Endothelial cell of umbilical vein (primary cell): ENCODE data around the gene OPCML. TPM values are rescaled to one million over a fixed set of nuclear protein-coding genes. Genes with fewer than 3 reads are reported as not detected.

ENCODE experiments used
- BruUV-seq: library from RNA; stranded (reverse); fragments of 400-500 nt; replicated peaks from 2 replicates; lab custom pipeline; 2021; lab: Mats Ljungman, UMichigan
- CTCF ChIA-PET: fragments of 300-600, 350-600 bp; sonication (Branson Sonifier 250); formaldehyde crosslinking; loops from one replicate; lab custom pipeline; 2021; ENCODE audit warnings: antibody characterized with exemption, inconsistent platforms; lab: Charles Lee
- POLR2A ChIA-PET: fragments of 300-600, 350-600 bp; sonication (Branson Sonifier 250); formaldehyde crosslinking; loops from one replicate; lab custom pipeline; 2021; ENCODE audit warnings: antibody characterized with exemption, inconsistent platforms; lab: Charles Lee
- DNase-seq: peaks from one replicate; pipeline ENCODE4 v3.0.0-alpha.2; 2011; ENCODE audit warnings: low read depth, low spot score
- FAIRE-seq: peaks from 2 replicates; lab custom pipeline; 2011; peaks lifted over from hg19 to GRCh38; lab: Jason Lieb, UNC
- H2AFZ ChIP-seq: 2 replicates; pipeline ENCODE4 v1.6.0; 2012; ENCODE audit warnings: low read depth, low read length, control low read depth, inconsistent platforms
- H3K27ac ChIP-seq: 2 replicates; pipeline ENCODE4 v1.5.1; 2011; ENCODE audit warnings: low read depth, mild to moderate bottlenecking, control low read depth, low read length, moderate library complexity; ENCODE audit not compliant: insufficient read depth
- H3K27me3 ChIP-seq, 2 experiments: 2 replicates each; pipeline versions ENCODE4 v1.6.0 to v1.6.1; 2011; ENCODE audit warnings: low read length in 2 of 2, mixed read lengths in 1 of 2; ENCODE audit not compliant: control insufficient read depth in 2 of 2, insufficient read depth in 2 of 2
- H3K36me3 ChIP-seq, 2 experiments: 2 replicates in 1 of 2; 3 replicates in 1 of 2; pipeline ENCODE4 v1.5.1; 2011; ENCODE audit warnings: low read length in 2 of 2, mild to moderate bottlenecking in 1 of 2, moderate library complexity in 1 of 2; ENCODE audit not compliant: control insufficient read depth in 2 of 2, insufficient read depth in 2 of 2; ENCODE audit errors: extremely low read depth in 1 of 2
- H3K4me1 ChIP-seq: 3 replicates; pipeline ENCODE4 v1.5.1; 2011; ENCODE audit warnings: mild to moderate bottlenecking, low read length; ENCODE audit not compliant: control insufficient read depth, insufficient read depth; ENCODE audit errors: extremely low read depth
- H3K4me2 ChIP-seq: 2 replicates; pipeline ENCODE4 v1.6.1; 2011; ENCODE audit warnings: low read length, control low read depth, mixed read lengths; ENCODE audit not compliant: insufficient read depth
- H3K4me3 ChIP-seq, 3 experiments: fragments of 200-600 bp in 1 of 3; sonication (generic), shearing (Covaris generic) in 1 of 3; replicated peaks in 1 of 3; 2 replicates each; pipeline ENCODE4 v1.5.1; 2011 to 2016; ENCODE audit warnings: control low read depth in 3 of 3, low read length in 3 of 3, mild to moderate bottlenecking in 2 of 3, inconsistent platforms in 1 of 3, low read depth in 1 of 3, moderate library complexity in 1 of 3; ENCODE audit not compliant: insufficient read depth in 1 of 3
- H3K79me2 ChIP-seq: 2 replicates; pipeline ENCODE4 v1.6.0; 2012; ENCODE audit warnings: low read length, inconsistent platforms; ENCODE audit not compliant: control insufficient read depth, insufficient read depth
- H3K9ac ChIP-seq: replicated peaks from 2 replicates; pipeline ENCODE3; 2011; ENCODE audit warnings: low read length, control low read depth; ENCODE audit not compliant: insufficient read depth; ENCODE audit errors: extremely low read depth
- H3K9me1 ChIP-seq: replicated peaks from 3 replicates; pipeline ENCODE4 v1.6.0; 2011; ENCODE audit warnings: mild to moderate bottlenecking, low read length; ENCODE audit not compliant: control insufficient read depth, insufficient read depth; ENCODE audit errors: extremely low read depth
- H3K9me3 ChIP-seq: replicated peaks from 2 replicates; pipeline ENCODE4 v1.5.1; 2012; ENCODE audit warnings: low read length, inconsistent platforms; ENCODE audit not compliant: control insufficient read depth, insufficient read depth
- H4K20me1 ChIP-seq: replicated peaks from 2 replicates; pipeline ENCODE3; 2011; ENCODE audit warnings: mild to moderate bottlenecking, low read length; ENCODE audit not compliant: control insufficient read depth, insufficient read depth; ENCODE audit errors: extremely low read depth
- EZH2 ChIP-seq: IDR thresholded peaks from 2 replicates; pipeline ENCODE4 v1.6.1; 2012; ENCODE audit warnings: borderline replicate concordance, low read depth, mild to moderate bottlenecking, moderate library complexity, low read length, inconsistent platforms; ENCODE audit not compliant: severe bottlenecking
- FOS ChIP-seq: IDR thresholded peaks from 2 replicates; pipeline ENCODE4 v1.6.1; 2011; ENCODE audit warnings: mild to moderate bottlenecking, low read length, moderate library complexity, borderline replicate concordance; ENCODE audit not compliant: insufficient read depth
- GATA2 ChIP-seq: IDR thresholded peaks from 2 replicates; pipeline ENCODE4 v1.7.0; 2011; ENCODE audit warnings: low read depth, mild to moderate bottlenecking, moderate library complexity, mixed read lengths, low read length; ENCODE audit not compliant: insufficient read length, insufficient read depth
- JUN ChIP-seq: IDR thresholded peaks from 2 replicates; pipeline ENCODE4 v1.6.1; 2011; ENCODE audit warnings: borderline replicate concordance, low read depth; ENCODE audit not compliant: insufficient read length, insufficient read depth
- MAX ChIP-seq: IDR thresholded peaks from 2 replicates; pipeline ENCODE4 v1.6.1; 2011; ENCODE audit not compliant: insufficient read depth, insufficient read length
- MYC ChIP-seq: IDR thresholded peaks from one replicate; pipeline ENCODE4 v1.6.1; 2011; ENCODE audit warnings: mild to moderate bottlenecking, low read depth, low read length
- POLR2A ChIP-seq: IDR thresholded peaks from 2 replicates; pipeline ENCODE4 v1.6.1; 2012; ENCODE audit warnings: low read depth, mild to moderate bottlenecking, control low read depth, low read length
- POLR2AphosphoS5 ChIP-seq: IDR thresholded peaks from 2 replicates; pipeline ENCODE4 v1.6.1; 2012; ENCODE audit warnings: low read depth, mild to moderate bottlenecking, control low read depth, low read length, moderate library complexity; ENCODE audit not compliant: insufficient read depth
- dilution Hi-C: fragments of 300-500 bp; cut with MboI; formaldehyde crosslinking; loops from one replicate; pipeline ENCODE4 v1.15.0; 2019; ENCODE audit warnings: low sequenced_read_pairs; ENCODE audit not compliant: extremely low pct_ligation_motif_present
- intact Hi-C: fragments of 100-400 bp; cut with micrococcal nuclease; formaldehyde crosslinking; loops from one replicate; pipeline ENCODE4 v1.10.0; 2022
- polyA plus RNA-seq, 4 experiments: library from polyadenylated mRNA; depleted of rRNA in 3 of 4; stranded (reverse) in 3 of 4; unstranded in 1 of 4; fragments of >200 nt; gene quantifications; 2 replicates each; pipeline versions ENCODE4 v1.2.1 to v1.2.3, GENCODE V29; 2011 to 2012; ENCODE audit warnings: missing spikeins in 1 of 4
- total RNA-seq: library from RNA; stranded (reverse); gene quantifications from 2 replicates; pipeline ENCODE4 v1.2.3, GENCODE V29; 2021
- TF ChIP-seq, protein P1 (sequence below), 2 donors: IDR thresholded peaks; 1 replicate in 1 of 2; 2 replicates in 1 of 2; pipeline ENCODE4 v1.5.1; 2011; ENCODE audit warnings: low read length in 2 of 2, mild to moderate bottlenecking in 2 of 2, moderate library complexity in 2 of 2, control low read depth in 1 of 2, inconsistent platforms in 1 of 2, low read depth in 1 of 2; ENCODE audit not compliant: insufficient read depth in 1 of 2; ENCODE audit errors: extremely low read depth in 1 of 2

Gene OPCML
- total and polyA plus RNA-seq, 2 donors (not counting 3 experiments of a cell fraction or from before 2014, with no cell fraction given) = not detected

GRCh38 chr11:133026952-133027351 is 505.3 kb downstream of the OPCML start:
- H4K20me1 ChIP-seq = no peaks in the 10 kb centered on the region
- no peak overlapping the region for H3K27ac ChIP-seq
- dilution Hi-C loops = no loop called here
- H3K9ac ChIP-seq = no peak overlapping the region
- no peaks in the 10 kb centered on the region for H3K36me3 ChIP-seq
- peaks cover 5% of the 10 kb centered on the region for H3K9me3 ChIP-seq
- H3K9me1 ChIP-seq = no peaks in the 10 kb centered on the region
- ChIA-PET CTCF (no interaction called here), POLR2A (no interaction called here)
- H3K27me3 ChIP-seq = no peaks in the 10 kb centered on the region
- no peaks in the 10 kb centered on the region for H3K79me2 ChIP-seq
- no peak overlapping the region for H3K4me3 ChIP-seq
- DNase-seq = no peak
- no peak overlapping the region for H2AFZ ChIP-seq
- intact Hi-C loops = no loop called here
- BruUV-seq = no TSS peak
- no peak for TF ChIP-seq POLR2A
- TF ChIP-seq, protein P1, sequence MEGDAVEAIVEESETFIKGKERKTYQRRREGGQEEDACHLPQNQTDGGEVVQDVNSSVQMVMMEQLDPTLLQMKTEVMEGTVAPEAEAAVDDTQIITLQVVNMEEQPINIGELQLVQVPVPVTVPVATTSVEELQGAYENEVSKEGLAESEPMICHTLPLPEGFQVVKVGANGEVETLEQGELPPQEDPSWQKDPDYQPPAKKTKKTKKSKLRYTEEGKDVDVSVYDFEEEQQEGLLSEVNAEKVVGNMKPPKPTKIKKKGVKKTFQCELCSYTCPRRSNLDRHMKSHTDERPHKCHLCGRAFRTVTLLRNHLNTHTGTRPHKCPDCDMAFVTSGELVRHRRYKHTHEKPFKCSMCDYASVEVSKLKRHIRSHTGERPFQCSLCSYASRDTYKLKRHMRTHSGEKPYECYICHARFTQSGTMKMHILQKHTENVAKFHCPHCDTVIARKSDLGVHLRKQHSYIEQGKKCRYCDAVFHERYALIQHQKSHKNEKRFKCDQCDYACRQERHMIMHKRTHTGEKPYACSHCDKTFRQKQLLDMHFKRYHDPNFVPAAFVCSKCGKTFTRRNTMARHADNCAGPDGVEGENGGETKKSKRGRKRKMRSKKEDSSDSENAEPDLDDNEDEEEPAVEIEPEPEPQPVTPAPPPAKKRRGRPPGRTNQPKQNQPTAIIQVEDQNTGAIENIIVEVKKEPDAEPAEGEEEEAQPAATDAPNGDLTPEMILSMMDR (IDR thresholded peaks at IDR 0.05; ENCODE audit: extremely low read depth in 1 of 2, insufficient read depth in 1 of 2, low read depth in 1 of 2, low read length in 2 of 2) = no peak
- no peak for TF ChIP-seq FOS
- TF ChIP-seq MYC = no peak
- no peak for TF ChIP-seq GATA2
- no peak for TF ChIP-seq MAX
- TF ChIP-seq JUN = no peak
- no peak for TF ChIP-seq POLR2AphosphoS5
- TF ChIP-seq EZH2 = no peak
- H3K4me2 ChIP-seq = no peak overlapping the region
- no peak for FAIRE-seq
- H3K4me1 ChIP-seq = no peaks in the 10 kb centered on the region
